Esophagus muscularis mucosa (tissue), 4 donors: ENCODE measurements around the gene MBNL1. TPM values are rescaled to one million over a fixed set of nuclear protein-coding genes. Genes with fewer than 3 reads are reported as not detected.

Experiments used
- DNase-seq: peaks from one replicate; pipeline ENCODE4 v3.0.0-alpha.2; 2017; ENCODE audit errors: extremely low spot score
- H3K27ac ChIP-seq, 4 donors: fragments of 200-600 bp; sonication (generic); replicated peaks in 1 of 4; 1 replicate in 3 of 4; 2 replicates in 1 of 4; pipeline ENCODE4 v1.5.1; 2016 to 2019; ENCODE audit warnings: mild to moderate bottlenecking in 1 of 4
- H3K27me3 ChIP-seq, 4 donors: fragments of 200-600 bp; sonication (generic); one replicate each; pipeline versions ENCODE4 v1.5.1 to v1.6.0; 2016 to 2019
- H3K36me3 ChIP-seq, 4 donors: fragments of 200-600 bp; sonication (generic); one replicate each; pipeline ENCODE4 v1.5.1; 2016 to 2019
- H3K4me1 ChIP-seq, 4 donors: fragments of 200-600 bp; sonication (generic); one replicate each; pipeline ENCODE4 v1.5.1; 2016 to 2019
- H3K4me3 ChIP-seq, 4 donors: fragments of 200-600 bp; sonication (generic); 1 replicate in 2 of 4; 2 replicates in 2 of 4; pipeline ENCODE4 v1.5.1; 2016 to 2019; ENCODE audit warnings: mild to moderate bottlenecking in 4 of 4, moderate library complexity in 1 of 4
- H3K9me3 ChIP-seq, 4 donors: fragments of 200-600 bp; sonication (generic); 1 replicate in 3 of 4; 2 replicates in 1 of 4; pipeline ENCODE4 v1.5.1; 2016 to 2019
- EP300 ChIP-seq: sonication (generic); formaldehyde crosslinking; IDR thresholded peaks from one replicate; pipeline ENCODE4 v1.6.1; 2017; ENCODE audit warnings: antibody characterized with exemption
- POLR2A ChIP-seq: fragments of 450-650 bp; IDR thresholded peaks from one replicate; pipeline ENCODE4 v1.6.1; 2017; ENCODE audit warnings: antibody characterized with exemption, moderate library complexity, mild to moderate bottlenecking, low read depth
- POLR2AphosphoS5 ChIP-seq, 2 donors: sonication (generic); formaldehyde crosslinking; IDR thresholded peaks; one replicate each; pipeline ENCODE4 v1.6.1; 2017; ENCODE audit warnings: antibody characterized with exemption in 2 of 2
- WGBS: methylation state at CpG from one replicate; pipeline ENCODE4 v1.1.5; 2018; 5-methylcytosine and 5-hydroxymethylcytosine counted together
- intact Hi-C: fragments of 100-400 bp; cut with DNase I; formaldehyde crosslinking; loops from one replicate; pipeline ENCODE4 v1.15.1; 2023
- total RNA-seq, 4 donors: library from RNA; depleted of rRNA; stranded (reverse); fragments of >200 nt; gene quantifications; one replicate each; pipeline versions ENCODE4 v1.1.0 to v1.2.1, GENCODE V29; 2016
- TF ChIP-seq, protein P1 (sequence below), 3 experiments: fragments of 200-600 bp in 2 of 3; fragments of 450-650 bp in 1 of 3; sonication (generic) in 2 of 3; IDR thresholded peaks; one replicate each; pipeline ENCODE4 v1.5.1; 2017 to 2019; ENCODE audit warnings: antibody characterized with exemption in 3 of 3, mild to moderate bottlenecking in 2 of 3, moderate library complexity in 1 of 3

Gene MBNL1
- total RNA-seq, 4 donors from 2014 or later = 635 to 868 (median 720) TPM

DNA sequence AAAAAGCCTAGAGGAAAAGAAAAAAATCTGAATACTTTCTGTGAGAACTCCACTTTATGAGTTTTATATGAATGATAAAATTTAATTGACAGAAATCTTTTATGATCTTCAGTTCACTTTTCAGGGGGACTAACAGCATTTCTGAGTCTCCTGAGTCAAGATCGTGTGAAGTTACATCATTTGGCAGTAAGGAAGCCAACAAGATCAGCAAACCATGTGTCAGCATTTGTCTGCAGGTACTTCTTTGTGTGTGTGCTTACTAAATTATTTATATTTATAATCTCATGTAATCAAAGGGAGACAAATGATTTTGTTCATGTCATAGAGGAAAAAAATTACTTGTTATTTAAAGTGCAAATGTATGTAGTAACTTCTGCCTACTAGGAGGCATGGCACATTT is 217.6 kb downstream of the MBNL1 start:
- no peak overlapping the region for H3K4me3 ChIP-seq
- H3K9me3 ChIP-seq = peaks cover 0 to 13% (median 9%) of the 10 kb centered on the region in 4 donors
- intact Hi-C loops = no loop called here
- DNase-seq = no peak
- no peaks in the 10 kb centered on the region for H3K27me3 ChIP-seq
- no peaks in the 10 kb centered on the region for H3K4me1 ChIP-seq
- no peak overlapping the region for H3K27ac ChIP-seq
- TF ChIP-seq, protein P1, sequence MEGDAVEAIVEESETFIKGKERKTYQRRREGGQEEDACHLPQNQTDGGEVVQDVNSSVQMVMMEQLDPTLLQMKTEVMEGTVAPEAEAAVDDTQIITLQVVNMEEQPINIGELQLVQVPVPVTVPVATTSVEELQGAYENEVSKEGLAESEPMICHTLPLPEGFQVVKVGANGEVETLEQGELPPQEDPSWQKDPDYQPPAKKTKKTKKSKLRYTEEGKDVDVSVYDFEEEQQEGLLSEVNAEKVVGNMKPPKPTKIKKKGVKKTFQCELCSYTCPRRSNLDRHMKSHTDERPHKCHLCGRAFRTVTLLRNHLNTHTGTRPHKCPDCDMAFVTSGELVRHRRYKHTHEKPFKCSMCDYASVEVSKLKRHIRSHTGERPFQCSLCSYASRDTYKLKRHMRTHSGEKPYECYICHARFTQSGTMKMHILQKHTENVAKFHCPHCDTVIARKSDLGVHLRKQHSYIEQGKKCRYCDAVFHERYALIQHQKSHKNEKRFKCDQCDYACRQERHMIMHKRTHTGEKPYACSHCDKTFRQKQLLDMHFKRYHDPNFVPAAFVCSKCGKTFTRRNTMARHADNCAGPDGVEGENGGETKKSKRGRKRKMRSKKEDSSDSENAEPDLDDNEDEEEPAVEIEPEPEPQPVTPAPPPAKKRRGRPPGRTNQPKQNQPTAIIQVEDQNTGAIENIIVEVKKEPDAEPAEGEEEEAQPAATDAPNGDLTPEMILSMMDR (IDR thresholded peaks at IDR 0.05) = no peak
- no peak for TF ChIP-seq POLR2AphosphoS5 (IDR thresholded peaks at IDR 0.05)
- no peak for TF ChIP-seq POLR2A
- no peak for TF ChIP-seq EP300
- 81% methylated on average over 1 of the region's 1 CpG for WGBS
- H3K36me3 ChIP-seq = no peaks in the 10 kb centered on the region

DNA sequence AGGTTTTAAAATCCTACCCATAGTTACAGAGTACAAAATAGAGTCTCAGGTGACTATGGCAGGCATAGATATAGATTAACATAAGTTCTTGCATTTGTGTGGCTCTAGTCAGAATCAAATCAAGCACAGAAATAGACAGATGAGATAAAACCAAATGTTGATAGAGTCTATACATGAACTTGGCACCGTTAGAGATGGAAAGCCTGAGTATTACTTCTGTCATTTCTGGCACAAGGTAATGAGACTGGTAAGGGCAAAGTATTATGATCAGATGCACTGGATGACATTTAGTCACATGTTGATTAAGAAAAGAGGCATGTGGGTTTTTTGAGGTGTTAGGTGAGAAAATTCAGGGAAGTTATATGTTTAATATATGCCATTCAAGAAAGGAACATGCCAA is 219.7 kb downstream of the MBNL1 start:
- intact Hi-C loops = no loop called here
- Histone ChIP-seq H3K9me3 (no peaks in the 10 kb centered on the region), H3K27ac (no peak overlapping the region), H3K36me3 (no peaks in the 10 kb centered on the region), H3K4me1 (no peaks in the 10 kb centered on the region), H3K27me3 (no peaks in the 10 kb centered on the region), H3K4me3 (no peak overlapping the region)
- TF ChIP-seq POLR2AphosphoS5 (IDR thresholded peaks at IDR 0.05) (no peak), POLR2A (no peak), EP300 (no peak)
- TF ChIP-seq, protein P1 (IDR thresholded peaks at IDR 0.05) = no peak
- no peak for DNase-seq
- 83% methylated on average over 1 of the region's 1 CpG for WGBS

- Histone ChIP-seq H3K9me3 (peaks cover 0 to 5% (median 0%) of the 10 kb centered on the region in 4 donors), H3K36me3 (no peaks in the 10 kb centered on the region), H3K27ac (no peak overlapping the region), H3K4me3 (no peak overlapping the region), H3K27me3 (no peaks in the 10 kb centered on the region), H3K4me1 (peaks cover 0 to 4% (median 0%) of the 10 kb centered on the region in 4 donors)
- TF ChIP-seq EP300 = no peak
- TF ChIP-seq POLR2AphosphoS5 (IDR thresholded peaks at IDR 0.05) = no peak
- TF ChIP-seq, protein P1 (IDR thresholded peaks at IDR 0.05) = no peak
- TF ChIP-seq POLR2A = no peak
- DNase-seq = no peak
- intact Hi-C loops = no loop called here
- WGBS = 79% methylated on average over 2 of the region's 2 CpGs
These were observed 223.2 kb downstream of the MBNL1 start for GRCh38 chr3:152491922-152492321.

- Histone ChIP-seq H3K9me3 (peaks cover 0 to 5% (median 0%) of the 10 kb centered on the region in 4 donors), H3K27me3 (no peaks in the 10 kb centered on the region), H3K27ac (peak overlapping the region in 1 of 4 donors; percentile 61), H3K36me3 (no peaks in the 10 kb centered on the region), H3K4me3 (no peak overlapping the region), H3K4me1 (peaks cover 0 to 8% (median 0%) of the 10 kb centered on the region in 4 donors)
- TF ChIP-seq, protein P1 (IDR thresholded peaks at IDR 0.05) = no peak
- TF ChIP-seq POLR2A = no peak
- TF ChIP-seq EP300 = no peak
- no peak for TF ChIP-seq POLR2AphosphoS5 (IDR thresholded peaks at IDR 0.05)
- DNase-seq = no peak
- WGBS = 89% methylated on average over 1 of the region's 1 CpG
- intact Hi-C loops = no loop called here
These were observed 227.6 kb downstream of the MBNL1 start for GRCh38 chr3:152496286-152496685.

DNA sequence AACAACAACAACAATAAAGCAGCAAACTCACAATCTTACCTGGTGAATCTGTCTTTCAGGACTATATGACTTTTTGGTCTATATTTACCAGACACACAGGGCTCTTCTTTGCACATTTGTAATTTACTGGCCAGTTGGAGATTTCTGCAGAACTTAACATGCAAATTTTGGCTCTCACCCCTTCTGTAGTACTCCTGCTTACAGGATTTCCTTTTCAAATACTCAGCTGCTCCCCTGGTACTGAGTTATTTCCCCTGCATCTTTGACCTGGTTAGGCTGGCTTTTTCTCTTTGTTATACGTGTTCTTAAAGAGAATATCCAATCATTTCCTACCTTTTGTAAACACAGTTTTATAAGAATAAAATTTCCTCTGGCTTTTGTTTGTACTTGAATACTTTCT is 228.0 kb downstream of the MBNL1 start:
- intact Hi-C loops = no loop called here
- Histone ChIP-seq H3K4me3 (no peak overlapping the region), H3K27ac (peak overlapping the region; percentile 21 to 61 (median 43)), H3K36me3 (no peaks in the 10 kb centered on the region), H3K27me3 (no peaks in the 10 kb centered on the region), H3K4me1 (peaks cover 0 to 8% (median 0%) of the 10 kb centered on the region in 4 donors), H3K9me3 (peaks cover 0 to 5% (median 0%) of the 10 kb centered on the region in 4 donors)
- TF ChIP-seq POLR2AphosphoS5 (IDR thresholded peaks at IDR 0.05) (no peak), POLR2A (no peak), EP300 (no peak)
- TF ChIP-seq, protein P1 (IDR thresholded peaks at IDR 0.05) = no peak
- WGBS = 50% methylated on average over 1 of the region's 1 CpG
- DNase-seq = no peak
